Measurements from ENCODE around the gene ROPN1L.
"Not testable (repeated sequence)": the region's sequence is repeated elsewhere in the genome, so short reads cannot be mapped to it uniquely, and the experiment has no call there.

Gene ROPN1L

DNA sequence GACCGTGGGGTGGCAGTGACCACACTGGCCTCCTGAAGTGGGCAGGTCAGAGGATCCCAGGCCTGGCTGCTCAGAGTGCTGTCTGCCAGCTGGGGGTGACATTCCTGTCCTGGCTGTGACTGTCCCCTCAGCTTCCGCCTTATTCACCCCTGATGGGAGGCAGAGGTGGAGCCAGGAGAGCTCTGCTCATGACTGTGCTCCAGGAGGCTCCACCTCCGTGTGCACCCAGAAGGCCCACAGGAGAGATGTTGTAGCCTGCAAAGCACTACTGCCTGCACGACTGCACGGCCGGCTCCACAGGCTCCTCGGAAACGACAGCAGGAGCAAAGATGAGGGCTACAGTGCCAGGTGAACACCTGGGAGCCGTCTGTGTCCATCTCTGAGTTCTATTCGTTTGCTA, 60.9 kb downstream of the ROPN1L start:
- DNase-seq (ENCODE audit: low read depth), result no peak

- no peak for DNase-seq (ENCODE audit: low read depth)
Measured at GRCh38 chr5:10503321-10503720, 61.6 kb downstream of the ROPN1L start.

DNA sequence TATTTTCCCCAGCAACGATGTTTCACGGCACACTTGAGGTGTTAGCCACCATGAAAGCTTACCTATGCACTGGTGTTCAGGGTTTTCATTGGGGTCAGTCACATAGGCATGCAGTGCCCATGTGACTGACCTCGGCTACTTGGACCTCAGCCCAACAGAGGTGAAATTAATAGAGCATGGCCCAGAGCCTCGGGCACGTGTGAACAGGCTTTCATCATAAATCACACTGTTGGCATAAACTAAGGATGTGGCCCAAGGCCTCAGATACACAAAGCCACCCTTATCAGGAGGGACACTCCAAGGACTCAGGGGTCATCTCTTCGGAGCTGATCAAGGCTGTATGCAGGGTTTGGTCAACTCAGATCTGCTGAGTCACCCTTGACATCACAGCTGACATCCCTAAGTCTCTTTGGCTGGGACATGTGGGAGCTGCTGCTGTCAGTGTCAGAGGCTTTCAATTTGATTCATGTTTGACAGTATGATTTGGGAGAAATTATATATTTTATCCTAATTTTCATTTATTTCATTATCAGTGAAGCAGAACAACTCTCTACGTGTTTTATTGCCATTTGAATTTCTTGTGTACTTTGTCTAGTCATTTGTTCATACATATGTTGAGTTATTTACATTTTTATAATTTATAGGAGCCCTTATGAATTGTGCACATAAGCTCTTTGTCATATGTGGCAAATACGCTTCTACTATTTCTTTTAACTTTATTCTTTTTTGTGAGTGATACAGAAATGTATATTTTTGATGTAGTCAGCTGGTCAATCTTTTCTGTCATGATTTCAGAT, 62.5 kb downstream of the ROPN1L start:
- DNase-seq (ENCODE audit: low read depth), result no peak

DNA sequence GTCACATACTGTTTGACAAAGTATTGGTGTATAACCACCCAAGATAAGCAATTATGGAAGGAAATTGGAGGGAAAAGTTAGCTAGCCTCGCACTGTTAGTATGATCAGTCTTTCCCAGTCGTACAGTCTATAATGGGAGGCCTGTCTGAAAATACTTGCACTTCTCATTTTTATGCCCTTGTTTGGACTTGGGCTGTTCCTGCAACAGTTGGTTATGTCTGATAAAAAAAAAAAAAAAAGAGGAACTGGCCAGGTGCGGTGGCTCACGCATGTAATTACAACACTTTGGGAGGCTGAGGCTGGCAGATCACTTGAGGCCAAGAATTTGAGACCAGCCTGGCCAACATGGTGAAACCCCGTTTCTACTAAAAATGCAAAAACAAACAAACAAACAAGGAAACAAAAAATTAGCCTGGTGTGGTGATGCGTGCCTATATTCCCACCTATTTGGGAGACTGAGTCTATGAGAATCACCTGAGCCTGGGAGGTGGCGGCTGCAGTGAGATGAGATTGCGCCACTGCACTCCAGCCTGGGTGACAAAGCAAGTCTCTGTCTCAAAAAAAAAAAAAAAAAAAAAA, 63.9 kb downstream of the ROPN1L start:
- no peak for DNase-seq (ENCODE audit: low read depth)

DNA sequence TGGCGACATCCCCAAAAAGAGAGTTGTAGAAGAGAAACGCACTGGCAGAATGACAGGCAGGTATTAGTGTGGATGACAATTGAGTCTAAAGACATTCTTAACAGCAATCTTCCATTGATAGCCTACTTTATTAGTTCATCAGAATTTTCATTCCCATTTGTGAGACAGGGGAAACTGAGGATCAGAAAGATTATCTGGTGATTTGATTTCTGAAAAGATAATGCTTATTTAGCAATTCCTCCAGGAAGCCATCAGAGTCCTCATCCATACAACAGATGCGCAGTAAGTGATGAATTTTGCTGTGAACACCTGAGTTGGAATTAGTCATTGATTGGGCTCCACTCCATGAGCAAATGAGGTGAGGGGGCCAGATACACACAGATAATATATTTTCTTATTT, 64.9 kb downstream of the ROPN1L start:
- DNase-seq (ENCODE audit: low read depth), result no peak

GRCh38 chr5:10507575-10508096, 66.0 kb downstream of the ROPN1L start:
- DNase-seq (ENCODE audit: low read depth), result no peak

GRCh38 chr5:10509575-10509974, 67.9 kb downstream of the ROPN1L start:
- no peak for DNase-seq (ENCODE audit: low read depth)

GRCh38 chr5:10511741-10512640, 70.3 kb downstream of the ROPN1L start:
- no peak for DNase-seq (ENCODE audit: low read depth)

- DNase-seq (ENCODE audit: low read depth), result no peak
Measured at GRCh38 chr5:10513501-10514442, 72.1 kb downstream of the ROPN1L start.

DNA sequence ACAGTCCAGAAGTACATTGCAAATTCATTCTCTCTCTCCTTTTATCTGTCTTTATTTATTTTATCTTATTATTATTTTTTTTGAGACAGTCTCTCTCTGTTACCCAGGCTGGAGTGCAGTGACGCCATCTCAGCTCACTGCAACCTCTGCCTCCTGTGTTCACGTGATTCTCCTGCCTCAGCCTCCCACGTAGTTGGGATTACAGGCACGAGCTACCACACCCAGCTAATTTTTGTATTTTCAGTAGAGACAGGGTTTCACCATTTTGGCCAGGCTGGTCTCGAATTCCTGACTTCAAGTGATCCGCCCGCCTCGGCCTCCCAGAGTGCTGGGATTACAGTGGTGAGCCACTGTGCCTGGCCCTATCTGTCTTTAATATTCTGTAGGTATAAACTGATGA, 72.9 kb downstream of the ROPN1L start:
- DNase-seq (ENCODE audit: low read depth), result not testable (repeated sequence)
